ENCODE results near the gene MMP15. TPM values are rescaled to one million over a fixed set of nuclear protein-coding genes. Genes with fewer than 3 reads are reported as not detected.

Gene MMP15
- total and polyA plus RNA-seq, 2 of the 4 experiments (the other 2 are of a cell fraction): 0.18 to 0.56 TPM

GRCh38 chr16:58054289-58054688 is 28.7 kb downstream of the MMP15 start:
- Histone ChIP-seq H2AK9ac (replicated peaks; ENCODE audit: low read depth, low read length, poor library complexity) (no peak overlapping the region), H3K27ac (ENCODE audit: insufficient read depth, low read length) (no peak overlapping the region), H3K79me1 (ENCODE audit: low read depth in 1 of 2, low read length in 2 of 2) (no peaks in the 10 kb centered on the region), H3K9ac (ENCODE audit: low read depth, low read length) (no peak overlapping the region), H2BK20ac (ENCODE audit: low read depth, low read length) (no peak overlapping the region), H3K4me1 (ENCODE audit: control insufficient read depth, insufficient read depth, low read length) (no peaks in the 10 kb centered on the region), H3K4ac (ENCODE audit: low read depth, low read length) (no peak overlapping the region), H4K91ac (ENCODE audit: insufficient read depth, low read depth, low read length) (no peak overlapping the region), H2BK120ac (ENCODE audit: low read depth, low read length) (no peak overlapping the region), H3K36me3 (ENCODE audit: control insufficient read depth, insufficient read depth, low read length) (no peaks in the 10 kb centered on the region), H3K4me3 (ENCODE audit: insufficient read depth, low read depth, low read length) (no peak overlapping the region), H3K23ac (ENCODE audit: low read depth, low read length) (no peak overlapping the region), H3K9me1 (ENCODE audit: insufficient read depth, low read length) (no peaks in the 10 kb centered on the region), H2AK5ac (ENCODE audit: low read depth, low read length) (no peak overlapping the region), H4K20me1 (ENCODE audit: insufficient read depth, low read length) (no peaks in the 10 kb centered on the region), H3K18ac (ENCODE audit: low read depth, low read length) (no peak overlapping the region), H2BK5ac (ENCODE audit: low read depth, low read length, poor library complexity, severe bottlenecking) (no peak overlapping the region), H4K5ac (ENCODE audit: low read depth, low read length) (no peak overlapping the region), H3K27me3 (ENCODE audit: control insufficient read depth, insufficient read depth, low read length) (peaks cover 24% of the 10 kb centered on the region), H3K14ac (replicated peaks; ENCODE audit: low read depth, low read length) (no peak overlapping the region), H2AFZ (replicated peaks; ENCODE audit: low read length, poor library complexity) (no peak overlapping the region), H3K4me2 (ENCODE audit: low read depth, low read length) (no peak overlapping the region), H4K8ac (ENCODE audit: low read depth in 2 of 2, low read length in 2 of 2) (no peak overlapping the region), H2BK15ac (ENCODE audit: low read depth, low read length) (no peak overlapping the region), H3K9me3 (ENCODE audit: control insufficient read depth, insufficient read depth, low read length) (no peaks in the 10 kb centered on the region), H3K56ac (ENCODE audit: extremely low read depth, insufficient read depth, low read length) (no peak overlapping the region)
- intact Hi-C loops (cut with micrococcal nuclease): no loop called here
- CTCF ChIA-PET: no interaction called here
- dilution Hi-C loops (cut with HindIII; ENCODE audit: low sequenced_read_pairs, unreplicated experiment): no loop called here
- POLR2A ChIA-PET (ENCODE audit: unreplicated experiment): no interaction called here
- DNase-seq: no peak
- in situ Hi-C loops (cut with MboI; ENCODE audit: low sequenced_read_pairs): no loop called here
- TF ChIP-seq MXI1 (IDR thresholded peaks at IDR 0.05; ENCODE audit: borderline replicate concordance, low read depth, low read length) (no peak), SMC3 (IDR thresholded peaks at IDR 0.05; ENCODE audit: low read depth, low read length) (no peak), RFX5 (IDR thresholded peaks at IDR 0.05; ENCODE audit: low read depth, low read length) (no peak), USF2 (IDR thresholded peaks at IDR 0.05; ENCODE audit: low read depth, low read length) (no peak), RAD21 (IDR thresholded peaks at IDR 0.05; ENCODE audit: low read length) (no peak), MAFK (IDR thresholded peaks at IDR 0.05; ENCODE audit: low read depth, low read length) (no peak), RCOR1 (IDR thresholded peaks at IDR 0.05; ENCODE audit: insufficient replicate concordance, low read length) (no peak), CTCF (conservative IDR thresholded peaks at IDR 0.05; ENCODE audit: low read depth, low read length) (no peak), FOS (IDR thresholded peaks at IDR 0.05; ENCODE audit: low read depth, low read length) (no peak), CHD1 (IDR thresholded peaks at IDR 0.05; ENCODE audit: low read depth, low read length) (no peak), BHLHE40 (IDR thresholded peaks at IDR 0.05; ENCODE audit: low read depth, low read length) (no peak), MAZ (IDR thresholded peaks at IDR 0.05; ENCODE audit: borderline replicate concordance, low read depth, low read length) (no peak), POLR2A (IDR thresholded peaks at IDR 0.05; ENCODE audit: low read depth, low read length) (no peak), NFE2L2 (IDR thresholded peaks at IDR 0.05; ENCODE audit: low read depth, low read length) (no peak), CEBPB (IDR thresholded peaks at IDR 0.05; ENCODE audit: low read depth, low read length) (no peak)
- TF ChIP-seq, protein P1, sequence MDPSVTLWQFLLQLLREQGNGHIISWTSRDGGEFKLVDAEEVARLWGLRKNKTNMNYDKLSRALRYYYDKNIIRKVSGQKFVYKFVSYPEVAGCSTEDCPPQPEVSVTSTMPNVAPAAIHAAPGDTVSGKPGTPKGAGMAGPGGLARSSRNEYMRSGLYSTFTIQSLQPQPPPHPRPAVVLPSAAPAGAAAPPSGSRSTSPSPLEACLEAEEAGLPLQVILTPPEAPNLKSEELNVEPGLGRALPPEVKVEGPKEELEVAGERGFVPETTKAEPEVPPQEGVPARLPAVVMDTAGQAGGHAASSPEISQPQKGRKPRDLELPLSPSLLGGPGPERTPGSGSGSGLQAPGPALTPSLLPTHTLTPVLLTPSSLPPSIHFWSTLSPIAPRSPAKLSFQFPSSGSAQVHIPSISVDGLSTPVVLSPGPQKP (IDR thresholded peaks at IDR 0.05; ENCODE audit: borderline replicate concordance, low read depth, low read length): no peak
- BruUV-seq (replicated peaks): no TSS peak
- no peak for ATAC-seq (ENCODE audit: low read depth)
- no CpG with 5 or more reads among the region's 10 CpGs for WGBS, 2 experiments (ENCODE audit: extremely low coverage in 2 of 2, insufficient read length in 1 of 2)

All from IMR-90 (cell line).